Skeletal muscle cell (primary cell): ENCODE measurements around the gene NLRP1.

Source experiments
- DNase-seq: peaks from one replicate; pipeline ENCODE4 v3.0.0-alpha.2; 2010; ENCODE audit warnings: low read depth
- H3K4me3 ChIP-seq: 2 replicates; pipeline ENCODE4 v1.5.1; 2011; ENCODE audit warnings: low read depth, mild to moderate bottlenecking, control low read depth, low read length, moderate library complexity

The NLRP1 gene

DNA sequence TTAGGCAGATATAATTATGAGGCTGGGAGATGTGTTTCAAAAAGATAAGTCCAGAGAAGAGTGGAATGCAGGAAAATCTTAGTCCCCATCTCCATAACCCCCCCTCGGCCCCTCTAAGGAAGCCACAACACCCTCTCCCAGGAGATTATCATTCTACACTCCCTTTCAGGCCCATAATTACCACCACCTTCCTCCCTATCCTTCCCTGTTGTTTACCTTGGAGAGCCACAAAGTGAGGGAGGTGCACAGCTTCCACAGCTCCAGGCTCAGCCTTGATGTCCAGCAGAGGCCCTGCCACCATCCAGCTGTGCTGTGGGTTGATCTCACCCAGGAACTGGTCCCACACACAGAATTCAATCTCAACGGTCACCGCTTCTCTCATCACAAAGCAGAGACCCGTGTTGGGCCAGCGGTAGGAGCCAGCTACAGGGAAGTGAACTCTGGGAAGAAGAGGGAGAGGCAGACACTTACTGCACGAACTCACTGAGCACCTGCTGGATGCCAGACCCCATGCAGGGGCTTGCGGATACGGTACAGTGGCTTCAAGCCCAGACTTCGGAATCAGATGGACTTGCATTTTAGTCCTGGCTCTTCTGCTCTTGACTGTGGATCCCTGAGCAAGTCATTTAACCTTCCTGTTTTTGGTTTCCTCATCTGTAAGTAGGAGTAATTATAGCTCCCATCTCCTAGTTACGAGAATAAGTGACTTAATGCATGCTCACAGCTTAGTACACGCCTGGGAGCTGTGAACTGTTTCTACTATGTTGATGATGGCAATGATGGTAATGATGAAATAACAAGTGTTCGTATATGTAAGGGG, 53.8 kb downstream of the NLRP1 start:
- DNase-seq = no peak
- no peak overlapping the region for H3K4me3 ChIP-seq

DNA sequence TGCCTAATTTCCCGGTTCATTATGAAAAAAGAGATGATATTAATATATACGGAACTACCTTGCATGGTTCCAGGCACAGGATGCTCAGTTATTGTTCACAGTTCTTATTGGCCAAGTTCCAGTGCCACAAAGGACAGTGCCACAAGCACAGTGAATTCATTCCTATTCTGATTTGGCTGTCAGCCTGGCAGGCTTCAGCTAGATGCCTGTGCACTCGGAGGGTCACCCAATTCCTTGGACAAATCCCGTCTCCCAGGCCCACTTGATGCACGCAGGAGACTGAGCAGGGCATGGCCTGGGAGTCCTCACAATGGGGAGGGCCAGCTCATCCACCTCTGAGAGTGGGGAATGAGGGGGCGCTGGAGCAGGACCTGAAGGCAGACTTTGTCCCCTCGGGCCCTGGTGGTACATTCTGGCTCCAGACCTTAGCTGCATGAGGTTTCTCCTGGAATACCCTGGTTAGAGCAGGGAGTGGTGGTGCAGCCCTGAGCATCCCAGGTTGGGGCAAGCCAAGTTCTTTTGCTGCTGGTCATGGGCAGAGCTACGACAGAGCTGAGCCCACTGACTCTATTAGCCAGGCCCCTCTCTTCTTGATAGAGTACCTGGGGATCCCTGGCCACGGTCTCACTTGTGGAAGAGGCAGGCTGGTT, 56.6 kb downstream of the NLRP1 start:
- H3K4me3 ChIP-seq = no peak overlapping the region
- DNase-seq = no peak

DNA sequence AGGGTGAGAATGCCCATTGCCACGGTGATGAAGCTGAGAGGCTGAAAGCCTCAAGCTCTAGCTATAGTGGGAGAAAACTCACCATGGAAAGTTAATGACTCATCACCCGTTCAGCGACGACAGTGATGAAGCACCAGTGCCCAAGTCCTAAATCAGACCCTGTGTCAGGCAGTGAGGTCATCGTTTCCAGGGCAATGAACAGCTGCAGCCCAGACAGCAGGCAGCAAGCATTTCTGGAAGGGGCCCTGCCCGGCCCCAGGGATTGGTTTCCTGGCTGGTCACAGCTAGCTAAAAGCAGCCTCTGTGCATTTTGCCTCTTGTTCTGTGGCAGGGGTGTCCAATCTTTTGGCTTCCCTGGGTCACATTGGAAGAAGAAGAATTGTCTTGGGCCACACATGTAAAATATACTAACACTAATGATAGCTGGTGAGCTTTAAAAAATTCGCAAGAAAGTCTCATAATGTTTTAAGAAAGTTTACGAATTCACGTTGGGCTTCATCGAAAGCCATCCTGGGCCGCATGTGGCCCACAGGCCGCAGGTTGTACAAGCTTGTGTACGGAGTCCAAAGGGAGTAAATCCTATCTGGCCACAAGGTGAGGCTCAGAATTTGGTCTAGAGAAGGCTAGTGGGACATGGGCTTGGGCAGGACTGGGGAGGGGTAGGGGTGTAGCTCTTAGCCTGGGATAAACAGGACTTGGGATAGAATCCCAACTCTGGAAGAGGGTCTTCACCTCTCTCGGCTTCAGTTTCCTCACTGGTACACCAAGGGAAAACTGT, 57.3 kb downstream of the NLRP1 start:
- H3K4me3 ChIP-seq = no peak overlapping the region
- peak; percentile 93 for DNase-seq

DNA sequence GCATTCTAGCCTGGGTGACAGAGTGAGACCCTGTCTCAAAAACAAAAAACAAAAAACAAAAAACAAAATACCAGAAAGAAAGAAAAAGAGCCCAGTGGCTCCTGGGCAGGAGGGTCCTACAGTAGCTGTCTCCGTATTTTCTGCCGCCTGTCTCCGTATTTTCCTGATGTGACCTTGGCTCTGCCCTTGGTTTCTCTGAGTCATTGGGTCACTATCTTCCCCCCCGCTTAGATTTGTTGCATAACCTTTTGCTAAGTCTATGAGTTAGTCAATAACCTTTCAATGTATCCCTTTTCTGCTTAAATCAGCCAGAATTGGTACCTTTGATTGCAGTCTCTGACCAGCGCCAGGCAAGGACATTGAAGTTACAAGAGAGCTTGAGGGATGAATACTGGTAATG, 61.1 kb downstream of the NLRP1 start:
- H3K4me3 ChIP-seq = no peak overlapping the region
- no peak for DNase-seq

DNA sequence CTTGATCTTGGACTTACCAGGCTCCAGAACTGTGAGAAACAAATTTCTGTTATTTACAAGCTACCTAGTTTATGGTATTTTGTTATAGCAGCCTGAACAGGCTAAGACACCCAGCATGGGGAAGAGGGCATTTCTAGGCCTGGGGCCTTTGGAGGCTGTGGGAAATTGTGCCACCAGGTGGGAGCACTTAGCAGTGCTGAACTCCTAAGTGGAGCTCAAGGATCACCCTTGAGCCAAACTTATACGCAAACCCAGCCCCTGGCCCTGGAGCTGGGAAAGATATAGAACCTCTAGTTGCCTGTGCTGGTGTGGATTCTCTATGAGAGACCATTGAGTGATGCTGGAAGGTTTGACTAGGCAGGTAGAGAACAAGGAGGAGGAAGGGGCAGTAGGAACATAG, 61.8 kb downstream of the NLRP1 start:
- no peak overlapping the region for H3K4me3 ChIP-seq
- no peak for DNase-seq

DNA sequence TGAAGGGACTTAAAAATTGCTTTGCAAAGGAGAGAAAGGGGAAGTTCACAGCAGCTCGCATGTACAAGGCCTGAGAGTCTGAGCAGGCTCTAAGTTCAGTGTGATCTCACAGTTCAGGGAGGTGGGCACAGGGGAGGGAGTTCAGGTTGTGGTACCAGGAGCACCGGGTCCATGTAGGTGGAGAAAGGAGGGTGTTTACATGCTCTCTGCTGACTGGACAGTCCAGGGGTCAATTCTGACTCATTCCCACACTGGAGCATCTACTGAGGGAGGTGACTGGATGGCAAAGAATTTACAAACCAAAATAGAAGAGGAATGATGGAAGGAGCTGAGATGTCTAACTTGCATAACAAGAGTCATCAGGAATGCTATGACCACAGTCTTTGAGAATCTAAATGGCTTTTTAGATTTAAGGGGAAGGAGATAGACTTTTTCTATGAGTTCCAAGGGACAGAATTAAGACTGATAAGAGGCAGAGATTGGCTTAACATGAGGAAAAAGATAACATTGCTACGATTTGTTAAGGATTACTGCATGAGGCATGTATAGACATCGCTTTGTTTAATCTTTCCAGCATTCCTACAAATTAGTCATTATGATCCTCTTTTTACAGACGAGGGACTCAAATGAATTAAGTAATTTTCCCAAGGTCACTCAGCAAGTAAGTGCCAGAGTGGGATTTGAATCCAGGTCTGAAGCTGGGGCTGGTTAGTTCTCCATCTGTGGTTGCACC, 68.1 kb downstream of the NLRP1 start:
- DNase-seq = peak; percentile 90
- H3K4me3 ChIP-seq = no peak overlapping the region

DNA sequence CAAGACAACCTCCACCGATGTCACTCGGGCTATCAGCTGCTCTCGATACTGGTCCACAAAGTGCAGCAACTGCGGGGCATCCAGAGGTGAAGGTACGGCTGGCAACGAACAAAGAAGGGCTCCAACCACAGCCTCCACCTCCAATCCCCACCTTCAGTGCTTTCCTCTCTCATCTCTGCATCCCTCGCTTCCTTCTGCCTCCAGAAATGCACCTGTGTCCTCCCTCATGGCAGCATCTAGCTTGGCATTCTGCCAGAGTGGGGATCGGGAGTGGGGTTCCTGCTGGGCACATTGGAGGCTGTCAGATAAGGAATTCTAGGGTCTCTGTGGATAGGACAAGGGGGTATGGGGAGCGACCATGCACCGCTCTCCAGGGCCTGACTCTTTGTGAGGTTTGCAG, 69.3 kb downstream of the NLRP1 start:
- DNase-seq = no peak
- H3K4me3 ChIP-seq = no peak overlapping the region

DNA sequence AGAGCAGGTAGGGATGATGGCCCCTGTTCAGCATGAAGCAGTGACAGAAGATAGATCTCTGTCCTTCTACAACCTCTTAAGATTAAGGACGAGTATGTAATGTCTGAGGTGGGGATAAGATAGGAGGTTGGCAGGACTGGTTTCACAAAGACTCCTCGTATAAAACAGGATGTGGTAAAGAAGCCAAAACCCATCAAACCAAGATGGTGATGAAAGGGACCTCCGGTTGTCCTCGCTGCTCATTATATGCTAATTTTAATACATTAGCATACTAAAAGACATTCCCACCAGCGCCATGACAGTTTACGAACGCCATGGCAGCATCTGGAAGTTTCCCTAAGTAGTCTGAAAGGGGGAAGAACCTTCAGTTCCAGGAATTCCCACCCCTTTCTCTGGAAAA, 70.7 kb downstream of the NLRP1 start:
- DNase-seq = no peak
- no peak overlapping the region for H3K4me3 ChIP-seq

DNA sequence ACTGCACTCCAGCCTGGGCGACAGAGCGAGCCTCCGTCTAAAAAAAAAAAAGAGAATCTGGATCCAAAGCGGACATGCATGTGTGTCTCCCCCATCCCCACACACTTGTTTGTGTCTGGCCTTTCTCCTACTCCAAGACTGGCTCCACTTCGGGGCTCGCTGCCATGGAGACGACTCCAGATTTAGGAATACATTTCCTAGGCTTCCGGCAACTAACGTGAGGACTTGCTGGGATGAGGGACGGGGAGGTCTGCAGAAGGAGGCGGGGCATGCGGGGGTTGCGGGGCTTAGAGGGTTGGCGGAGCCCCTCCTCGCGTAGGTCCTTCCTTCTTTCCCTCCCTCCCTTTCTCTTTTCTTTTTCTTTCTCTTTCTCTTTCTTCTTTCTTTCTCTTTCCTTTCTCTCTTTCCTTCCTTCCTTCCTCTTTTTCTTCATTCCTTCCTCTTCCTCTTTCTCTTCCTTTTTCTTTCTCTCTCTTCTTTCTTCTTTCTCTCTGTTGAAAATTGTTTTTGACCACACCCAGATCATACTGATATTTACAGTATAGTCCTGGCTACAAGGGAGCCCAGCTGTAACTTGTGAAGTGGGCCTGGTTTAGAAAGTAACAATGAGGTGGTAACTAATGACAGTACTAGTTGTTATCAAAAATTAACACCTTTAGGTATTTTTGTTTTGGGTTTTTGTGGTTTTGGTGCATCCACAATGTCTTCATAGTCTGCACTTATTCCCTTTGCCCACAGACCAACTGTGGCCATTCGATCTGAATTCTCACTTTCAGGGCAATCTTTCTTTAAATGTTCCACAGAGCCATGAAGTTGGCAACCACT, 72.7 kb downstream of the NLRP1 start:
- no peak overlapping the region for H3K4me3 ChIP-seq
- no peak for DNase-seq

DNA sequence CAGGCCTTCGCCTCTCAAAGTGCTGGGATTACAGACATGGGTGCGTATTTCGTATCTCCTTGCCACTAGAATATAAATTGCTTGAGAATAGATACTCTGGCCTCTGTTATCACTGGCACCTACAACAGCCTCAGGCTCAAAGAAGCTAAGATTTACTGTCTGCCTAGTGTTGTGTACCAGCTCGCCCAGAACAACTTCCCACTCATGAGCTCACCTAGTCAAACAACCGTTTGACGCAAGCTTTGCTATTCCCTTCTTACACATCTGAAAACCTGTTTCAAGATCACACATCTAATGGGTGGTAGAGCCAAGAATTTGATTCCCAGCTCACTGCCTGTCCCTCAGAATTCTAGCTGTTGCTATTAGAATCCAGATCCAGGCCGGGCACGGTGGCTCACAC, 73.5 kb downstream of the NLRP1 start:
- no peak overlapping the region for H3K4me3 ChIP-seq
- DNase-seq = no peak

DNA sequence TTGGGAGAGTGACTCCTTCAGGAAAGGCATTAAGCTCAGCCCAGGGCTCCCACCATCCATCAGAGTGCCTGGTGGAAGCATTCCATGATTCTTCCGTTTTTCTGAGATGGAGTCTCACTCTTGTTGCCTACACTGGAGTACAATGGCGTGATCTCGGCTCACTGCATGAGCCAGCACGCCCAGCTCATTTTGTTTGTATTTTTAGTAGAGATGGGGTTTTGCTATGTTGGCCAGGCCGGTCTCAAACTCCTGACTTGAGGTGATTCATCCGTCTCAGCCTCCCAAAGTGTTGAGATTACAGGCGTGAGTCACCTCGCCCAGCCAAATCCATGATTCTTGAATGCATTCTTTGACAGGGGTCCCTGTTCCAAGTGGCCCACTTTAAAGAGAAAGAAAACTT, 74.8 kb downstream of the NLRP1 start:
- no peak for DNase-seq
- no peak overlapping the region for H3K4me3 ChIP-seq

DNA sequence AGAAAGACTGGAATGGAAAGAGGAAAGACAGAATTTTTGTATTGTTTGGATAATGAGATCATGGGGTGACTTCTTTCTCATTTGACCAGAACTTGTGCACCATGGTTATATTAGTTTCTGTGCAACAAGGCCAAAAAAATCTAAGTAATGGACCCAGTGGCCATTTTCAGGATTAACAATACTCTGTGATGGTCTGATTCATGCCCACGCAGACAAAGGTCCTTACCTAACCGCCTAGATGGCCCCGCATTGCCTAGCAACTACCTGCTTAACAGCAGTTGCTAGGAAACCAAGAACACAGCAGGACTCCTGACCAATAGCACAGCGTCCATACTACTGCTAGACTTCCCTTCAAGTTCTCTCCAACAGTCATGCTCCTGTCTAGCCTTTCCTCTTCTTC, 75.5 kb downstream of the NLRP1 start:
- H3K4me3 ChIP-seq = no peak overlapping the region
- peak; percentile 32 for DNase-seq

DNA sequence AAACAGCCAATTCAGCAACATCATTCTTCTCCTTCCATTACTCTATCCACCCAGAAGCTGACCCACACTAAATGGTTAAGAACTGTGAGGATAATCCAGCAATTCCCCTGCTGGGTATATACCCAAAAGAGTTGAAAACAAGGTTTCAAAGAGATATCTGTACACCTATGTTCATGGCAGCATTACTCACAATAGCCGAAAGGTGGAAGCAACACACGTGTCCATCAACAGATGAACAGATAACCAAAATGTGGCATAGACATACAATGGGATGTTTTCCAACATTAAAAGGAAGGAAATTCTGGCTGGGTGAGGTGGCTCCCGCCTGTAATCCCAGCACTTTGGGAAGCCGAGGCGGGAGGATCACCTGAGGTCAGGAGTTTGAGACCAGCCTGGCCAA, 78.0 kb downstream of the NLRP1 start:
- H3K4me3 ChIP-seq = no peak overlapping the region
- no peak for DNase-seq

DNA sequence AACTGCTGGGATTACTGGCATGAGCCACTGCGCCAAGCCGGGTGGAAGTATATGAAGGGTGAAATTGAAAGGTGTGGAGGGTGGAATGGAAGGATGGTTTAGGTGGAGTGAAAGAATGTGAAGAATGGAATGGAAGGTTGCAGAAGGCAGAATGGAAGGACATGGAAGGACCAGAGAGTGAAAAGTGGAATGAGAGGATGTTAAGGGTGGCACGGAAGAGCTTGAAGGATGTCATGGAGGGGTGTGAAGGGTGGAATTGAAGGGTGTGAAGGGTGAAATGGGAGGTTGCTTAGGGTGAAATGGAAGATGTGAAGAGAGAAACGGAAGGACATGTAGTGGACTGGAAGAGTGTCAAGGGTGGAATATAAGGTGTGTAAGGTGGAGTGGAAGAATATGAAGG, 81.8 kb downstream of the NLRP1 start:
- no peak for DNase-seq
- H3K4me3 ChIP-seq = no peak overlapping the region

DNA sequence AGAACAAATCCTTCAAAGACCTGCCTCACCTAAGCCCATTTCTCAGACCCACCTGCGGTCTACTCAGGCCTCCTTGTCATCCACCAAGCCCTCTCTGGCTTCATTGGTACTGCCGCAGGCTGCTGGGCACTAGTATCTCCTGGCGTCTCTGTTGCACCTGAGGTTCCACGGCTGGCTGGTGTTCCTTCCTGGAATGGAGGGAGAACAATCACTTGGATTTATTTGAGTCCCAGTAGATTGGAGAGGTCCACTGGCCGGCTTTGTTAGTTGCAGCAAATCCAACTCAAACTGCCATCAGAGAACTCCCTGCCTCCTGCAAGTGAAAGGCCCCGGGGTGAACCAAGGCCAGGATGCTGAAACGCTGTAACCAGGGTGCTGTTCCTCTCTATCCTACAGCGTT, 82.6 kb downstream of the NLRP1 start:
- H3K4me3 ChIP-seq = no peak overlapping the region
- no peak for DNase-seq

DNA sequence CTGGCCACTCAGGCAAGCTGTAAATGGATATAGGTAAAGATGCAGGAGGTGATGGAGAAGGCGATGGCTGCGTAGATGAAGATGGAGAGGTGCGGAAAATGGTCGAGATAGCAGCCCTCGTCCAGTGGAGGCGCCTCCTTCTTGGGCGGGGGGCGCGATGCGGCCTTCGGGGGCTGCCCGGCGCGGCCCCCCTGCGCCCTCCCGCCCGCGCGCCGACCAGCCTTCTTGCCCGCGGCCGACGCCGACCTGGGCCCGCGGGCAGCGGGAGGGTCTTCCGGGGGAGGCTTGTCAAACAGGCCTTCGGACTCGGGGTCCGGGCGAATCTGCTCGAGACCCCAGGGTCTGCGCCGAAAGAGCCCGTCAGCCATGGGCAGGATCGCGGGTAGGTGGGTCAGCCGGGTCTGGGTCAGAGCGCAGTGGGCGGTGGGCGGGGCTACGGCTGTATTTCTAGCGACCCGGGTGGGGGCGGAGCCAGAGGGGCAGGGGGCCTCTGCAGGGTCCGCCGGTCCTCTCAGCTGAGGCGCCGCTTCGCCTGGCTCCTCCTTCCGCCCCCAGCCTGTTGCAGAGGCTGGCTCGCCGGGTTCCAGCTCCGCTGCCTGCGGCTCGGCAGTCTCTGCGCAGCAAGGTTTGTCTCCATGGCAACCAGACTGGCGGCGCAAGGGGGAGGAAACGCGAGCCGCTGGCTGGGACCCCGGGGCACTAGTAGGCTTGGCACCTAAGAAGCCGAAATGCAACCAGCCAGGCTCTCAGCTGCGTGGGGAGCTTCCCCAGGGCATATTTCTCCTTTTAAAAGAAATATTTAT, 83.5 kb downstream of the NLRP1 start:
- H3K4me3 ChIP-seq = peak overlapping the region; percentile 75
- peak; percentile 80 for DNase-seq

DNA sequence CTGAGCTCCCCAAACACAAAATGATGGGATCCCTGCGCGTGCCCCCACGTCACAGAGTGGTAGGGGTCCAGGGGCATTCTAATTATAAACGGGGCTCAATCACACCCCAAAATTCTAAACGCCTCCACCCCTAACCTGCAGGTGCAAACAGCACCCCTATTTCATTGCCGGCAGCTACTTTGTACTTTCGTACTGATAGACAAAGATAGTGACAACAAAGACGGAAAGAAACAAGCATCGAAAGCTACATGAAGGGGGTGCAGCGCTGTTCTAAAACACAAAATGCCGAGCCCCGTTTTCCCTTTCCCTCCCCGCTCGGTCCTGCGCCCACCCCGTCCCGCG, 84.1 kb downstream of the NLRP1 start:
- H3K4me3 ChIP-seq = peak overlapping the region; percentile 75
- DNase-seq = no peak

DNA sequence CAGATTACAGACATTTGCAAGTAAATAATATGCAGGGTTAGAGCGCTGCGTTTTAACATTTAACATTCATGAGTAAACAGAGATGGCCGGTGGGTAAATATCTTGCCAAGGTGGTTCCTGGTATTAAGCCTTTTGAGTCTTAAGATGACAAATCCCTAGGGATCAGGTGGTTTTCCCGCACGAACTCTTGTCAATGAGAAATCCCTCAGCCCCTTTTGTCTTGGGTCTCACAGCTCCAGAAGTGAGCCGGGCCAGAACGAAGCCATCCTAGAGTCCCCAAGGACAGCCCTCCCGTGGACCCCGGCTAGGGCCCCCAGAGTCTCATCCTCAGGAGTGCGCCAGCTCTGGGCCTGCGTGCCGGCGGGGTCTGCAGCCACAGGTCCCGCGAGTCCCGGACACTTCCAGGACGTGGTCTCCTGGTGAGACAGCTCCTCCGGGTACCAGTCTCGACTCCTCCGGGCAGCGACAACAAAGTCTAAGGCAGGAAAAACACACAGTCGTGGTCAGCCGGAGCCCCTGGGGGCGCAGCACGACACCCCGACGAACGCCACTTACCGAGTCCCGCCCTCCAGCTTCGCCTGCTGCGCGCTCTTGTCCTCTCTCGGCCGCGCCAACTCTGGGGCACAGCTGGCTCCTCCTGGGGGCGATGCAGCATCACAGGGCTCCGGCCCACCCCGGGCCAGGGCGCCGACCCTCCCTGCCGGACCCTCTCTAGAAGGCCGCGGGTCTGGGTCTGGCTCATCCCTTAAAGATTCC, 84.7 kb downstream of the NLRP1 start:
- H3K4me3 ChIP-seq = peak overlapping the region; percentile 75
- no peak for DNase-seq
